Ascending aorta (tissue), 2 donors: Measurements from ENCODE around the gene ADAM19. TPM values are rescaled to one million over a fixed set of nuclear protein-coding genes. Genes with fewer than 3 reads are reported as not detected.
A peak's percentile ranks its signal among the peaks of the same experiment; 100 is the strongest.

ENCODE experiments used
- DNase-seq, 2 donors: peaks; one replicate each; pipeline ENCODE4 v3.0.0-alpha.2; 2019; ENCODE audit warnings: low spot score in 2 of 2
- H3K27ac ChIP-seq, 2 donors: fragments of 200-600 bp; sonication (generic); one replicate each; pipeline ENCODE4 v1.5.1; 2016 to 2017; ENCODE audit warnings: mild to moderate bottlenecking in 1 of 2
- H3K27me3 ChIP-seq: fragments of 200-600 bp; sonication (generic); one replicate; pipeline ENCODE4 v1.5.1; 2017
- H3K36me3 ChIP-seq, 2 donors: fragments of 200-600 bp; sonication (generic); one replicate each; pipeline ENCODE4 v1.5.1; 2016
- H3K4me1 ChIP-seq, 2 donors: fragments of 200-600 bp; sonication (generic); one replicate each; pipeline ENCODE4 v1.5.1; 2016 to 2017; ENCODE audit warnings: mild to moderate bottlenecking in 1 of 2
- H3K4me3 ChIP-seq, 2 donors: fragments of 200-600 bp; sonication (generic); one replicate each; pipeline ENCODE4 v1.5.1; 2016 to 2017; ENCODE audit warnings: mild to moderate bottlenecking in 1 of 2
- H3K9me3 ChIP-seq, 2 donors: fragments of 200-600 bp; sonication (generic); one replicate each; pipeline ENCODE4 v1.5.1; 2016
- CTCF ChIP-seq, 3 experiments: fragments of 200-600 bp in 2 of 3; fragments of 450-650 bp in 1 of 3; sonication (generic) in 2 of 3; IDR thresholded peaks; one replicate each; pipeline ENCODE4 v1.5.1; 2016 to 2019; ENCODE audit warnings: antibody characterized with exemption in 3 of 3, mild to moderate bottlenecking in 1 of 3, moderate library complexity in 1 of 3
- intact Hi-C: fragments of 100-400 bp; cut with DNase I; formaldehyde crosslinking; loops from one replicate; pipeline ENCODE4 v1.15.1; 2023
- total RNA-seq: library from RNA; depleted of rRNA; stranded (reverse); fragments of >200 nt; gene quantifications from one replicate; pipeline ENCODE4 v1.1.0, GENCODE V29; 2016

Gene ADAM19
- total RNA-seq, 1 donor from 2014 or later, result 11.7 TPM

GRCh38 chr5:157514974-157515373, 60.6 kb downstream of the ADAM19 start:
- intact Hi-C loops, result loop anchor here (5.0 kb wide), 1 partner anchor 217 kb away; the partner anchor contains the start of gene THG1L
- Histone ChIP-seq H3K4me3 (no peak overlapping the region), H3K27ac (peak overlapping the region in 1 of 2 donors; percentile 46), H3K27me3 (no peaks in the 10 kb centered on the region), H3K4me1 (peaks cover 18 to 35% of the 10 kb centered on the region in 2 donors), H3K9me3 (no peaks in the 10 kb centered on the region), H3K36me3 (peaks cover 3 to 9% of the 10 kb centered on the region in 2 donors)
- no peak for TF ChIP-seq CTCF (IDR thresholded peaks at IDR 0.05)
- no peak for DNase-seq

- no peak for DNase-seq
- Histone ChIP-seq H3K9me3 (no peaks in the 10 kb centered on the region), H3K4me3 (no peak overlapping the region), H3K36me3 (peaks cover 6 to 7% of the 10 kb centered on the region in 2 donors), H3K4me1 (peaks cover 18 to 35% of the 10 kb centered on the region in 2 donors), H3K27me3 (no peaks in the 10 kb centered on the region), H3K27ac (peak overlapping the region; percentile 78 to 93)
- TF ChIP-seq CTCF (IDR thresholded peaks at IDR 0.05), result no peak
- intact Hi-C loops, result loop anchor here (2.0 to 5.0 kb wide), 4 partner anchors 50 to 219 kb away; partner anchors contain the start of genes ADAM19 and THG1L
These were observed 62.4 kb downstream of the ADAM19 start for GRCh38 chr5:157513182-157513581.

GRCh38 chr5:157511651-157512644, 63.6 kb downstream of the ADAM19 start:
- DNase-seq, result peak; percentile 93 to 98
- Histone ChIP-seq H3K36me3 (peaks cover 7 to 13% of the 10 kb centered on the region in 2 donors), H3K4me3 (no peak overlapping the region), H3K27me3 (no peaks in the 10 kb centered on the region), H3K4me1 (peaks cover 15 to 33% of the 10 kb centered on the region in 2 donors), H3K27ac (peak overlapping the region; percentile 78 to 93), H3K9me3 (no peaks in the 10 kb centered on the region)
- TF ChIP-seq CTCF (IDR thresholded peaks at IDR 0.05), result no peak
- intact Hi-C loops, result loop anchor here (2.0 to 5.0 kb wide), 4 partner anchors 51 to 220 kb away; partner anchors contain the start of genes ADAM19 and THG1L

- intact Hi-C loops, result loop anchor here (5.0 kb wide), 1 partner anchor 222 kb away; the partner anchor contains the start of gene THG1L
- H3K4me1 ChIP-seq, result peaks cover 8 to 23% of the 10 kb centered on the region in 2 donors
These were observed 64.9 kb downstream of the ADAM19 start for GRCh38 chr5:157510682-157511081.

GRCh38 chr5:157509587-157509986, 66.0 kb downstream of the ADAM19 start:
- TF ChIP-seq CTCF (IDR thresholded peaks at IDR 0.05), result no peak
- intact Hi-C loops, result no loop called here
- Histone ChIP-seq H3K27ac (peak overlapping the region in 1 of 2 donors; percentile 18), H3K9me3 (no peaks in the 10 kb centered on the region), H3K4me3 (no peak overlapping the region), H3K4me1 (peaks cover 7 to 23% of the 10 kb centered on the region in 2 donors), H3K27me3 (no peaks in the 10 kb centered on the region), H3K36me3 (peaks cover 16 to 28% of the 10 kb centered on the region in 2 donors)
- DNase-seq, result no peak

More at GRCh38 chr5:157510682-157511081, 64.9 kb downstream of the ADAM19 start:
- no peak for TF ChIP-seq CTCF (IDR thresholded peaks at IDR 0.05)
- no peak for DNase-seq
- Histone ChIP-seq H3K27ac (peak overlapping the region; percentile 78 to 93), H3K4me3 (no peak overlapping the region), H3K27me3 (no peaks in the 10 kb centered on the region), H3K36me3 (peaks cover 9 to 23% of the 10 kb centered on the region in 2 donors), H3K9me3 (no peaks in the 10 kb centered on the region)
